ENCODE results near the gene ERC2. TPM values are rescaled to one million over a fixed set of nuclear protein-coding genes. Genes with fewer than 3 reads are reported as not detected.

ERC2 gene
- total and polyA plus RNA-seq, 2 of the 8 experiments (the other 6 are each of a cell fraction or from before 2014, with no cell fraction given), result 16.4 to 22.8 TPM

DNA sequence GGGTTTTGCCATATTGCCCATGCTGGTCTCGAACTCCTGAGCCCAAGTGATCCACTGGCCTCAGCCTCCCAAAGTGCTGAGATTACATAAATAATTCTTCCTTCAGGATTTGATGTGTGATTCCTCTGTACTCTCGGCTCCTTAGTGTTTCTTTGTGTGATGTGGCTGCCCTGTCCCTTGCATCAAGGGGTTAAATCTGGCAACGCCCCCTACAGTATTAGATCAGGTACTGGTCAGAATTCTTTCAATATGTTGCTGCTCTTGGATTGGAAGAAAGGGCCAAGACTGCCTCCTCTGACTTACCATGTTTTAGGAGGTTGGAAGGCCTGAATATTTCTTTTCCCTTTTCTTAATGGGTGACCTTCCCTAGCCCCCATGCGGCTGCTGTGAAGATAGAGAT is 590.6 kb downstream of the ERC2 start (continued):
- TF ChIP-seq, protein P1, sequence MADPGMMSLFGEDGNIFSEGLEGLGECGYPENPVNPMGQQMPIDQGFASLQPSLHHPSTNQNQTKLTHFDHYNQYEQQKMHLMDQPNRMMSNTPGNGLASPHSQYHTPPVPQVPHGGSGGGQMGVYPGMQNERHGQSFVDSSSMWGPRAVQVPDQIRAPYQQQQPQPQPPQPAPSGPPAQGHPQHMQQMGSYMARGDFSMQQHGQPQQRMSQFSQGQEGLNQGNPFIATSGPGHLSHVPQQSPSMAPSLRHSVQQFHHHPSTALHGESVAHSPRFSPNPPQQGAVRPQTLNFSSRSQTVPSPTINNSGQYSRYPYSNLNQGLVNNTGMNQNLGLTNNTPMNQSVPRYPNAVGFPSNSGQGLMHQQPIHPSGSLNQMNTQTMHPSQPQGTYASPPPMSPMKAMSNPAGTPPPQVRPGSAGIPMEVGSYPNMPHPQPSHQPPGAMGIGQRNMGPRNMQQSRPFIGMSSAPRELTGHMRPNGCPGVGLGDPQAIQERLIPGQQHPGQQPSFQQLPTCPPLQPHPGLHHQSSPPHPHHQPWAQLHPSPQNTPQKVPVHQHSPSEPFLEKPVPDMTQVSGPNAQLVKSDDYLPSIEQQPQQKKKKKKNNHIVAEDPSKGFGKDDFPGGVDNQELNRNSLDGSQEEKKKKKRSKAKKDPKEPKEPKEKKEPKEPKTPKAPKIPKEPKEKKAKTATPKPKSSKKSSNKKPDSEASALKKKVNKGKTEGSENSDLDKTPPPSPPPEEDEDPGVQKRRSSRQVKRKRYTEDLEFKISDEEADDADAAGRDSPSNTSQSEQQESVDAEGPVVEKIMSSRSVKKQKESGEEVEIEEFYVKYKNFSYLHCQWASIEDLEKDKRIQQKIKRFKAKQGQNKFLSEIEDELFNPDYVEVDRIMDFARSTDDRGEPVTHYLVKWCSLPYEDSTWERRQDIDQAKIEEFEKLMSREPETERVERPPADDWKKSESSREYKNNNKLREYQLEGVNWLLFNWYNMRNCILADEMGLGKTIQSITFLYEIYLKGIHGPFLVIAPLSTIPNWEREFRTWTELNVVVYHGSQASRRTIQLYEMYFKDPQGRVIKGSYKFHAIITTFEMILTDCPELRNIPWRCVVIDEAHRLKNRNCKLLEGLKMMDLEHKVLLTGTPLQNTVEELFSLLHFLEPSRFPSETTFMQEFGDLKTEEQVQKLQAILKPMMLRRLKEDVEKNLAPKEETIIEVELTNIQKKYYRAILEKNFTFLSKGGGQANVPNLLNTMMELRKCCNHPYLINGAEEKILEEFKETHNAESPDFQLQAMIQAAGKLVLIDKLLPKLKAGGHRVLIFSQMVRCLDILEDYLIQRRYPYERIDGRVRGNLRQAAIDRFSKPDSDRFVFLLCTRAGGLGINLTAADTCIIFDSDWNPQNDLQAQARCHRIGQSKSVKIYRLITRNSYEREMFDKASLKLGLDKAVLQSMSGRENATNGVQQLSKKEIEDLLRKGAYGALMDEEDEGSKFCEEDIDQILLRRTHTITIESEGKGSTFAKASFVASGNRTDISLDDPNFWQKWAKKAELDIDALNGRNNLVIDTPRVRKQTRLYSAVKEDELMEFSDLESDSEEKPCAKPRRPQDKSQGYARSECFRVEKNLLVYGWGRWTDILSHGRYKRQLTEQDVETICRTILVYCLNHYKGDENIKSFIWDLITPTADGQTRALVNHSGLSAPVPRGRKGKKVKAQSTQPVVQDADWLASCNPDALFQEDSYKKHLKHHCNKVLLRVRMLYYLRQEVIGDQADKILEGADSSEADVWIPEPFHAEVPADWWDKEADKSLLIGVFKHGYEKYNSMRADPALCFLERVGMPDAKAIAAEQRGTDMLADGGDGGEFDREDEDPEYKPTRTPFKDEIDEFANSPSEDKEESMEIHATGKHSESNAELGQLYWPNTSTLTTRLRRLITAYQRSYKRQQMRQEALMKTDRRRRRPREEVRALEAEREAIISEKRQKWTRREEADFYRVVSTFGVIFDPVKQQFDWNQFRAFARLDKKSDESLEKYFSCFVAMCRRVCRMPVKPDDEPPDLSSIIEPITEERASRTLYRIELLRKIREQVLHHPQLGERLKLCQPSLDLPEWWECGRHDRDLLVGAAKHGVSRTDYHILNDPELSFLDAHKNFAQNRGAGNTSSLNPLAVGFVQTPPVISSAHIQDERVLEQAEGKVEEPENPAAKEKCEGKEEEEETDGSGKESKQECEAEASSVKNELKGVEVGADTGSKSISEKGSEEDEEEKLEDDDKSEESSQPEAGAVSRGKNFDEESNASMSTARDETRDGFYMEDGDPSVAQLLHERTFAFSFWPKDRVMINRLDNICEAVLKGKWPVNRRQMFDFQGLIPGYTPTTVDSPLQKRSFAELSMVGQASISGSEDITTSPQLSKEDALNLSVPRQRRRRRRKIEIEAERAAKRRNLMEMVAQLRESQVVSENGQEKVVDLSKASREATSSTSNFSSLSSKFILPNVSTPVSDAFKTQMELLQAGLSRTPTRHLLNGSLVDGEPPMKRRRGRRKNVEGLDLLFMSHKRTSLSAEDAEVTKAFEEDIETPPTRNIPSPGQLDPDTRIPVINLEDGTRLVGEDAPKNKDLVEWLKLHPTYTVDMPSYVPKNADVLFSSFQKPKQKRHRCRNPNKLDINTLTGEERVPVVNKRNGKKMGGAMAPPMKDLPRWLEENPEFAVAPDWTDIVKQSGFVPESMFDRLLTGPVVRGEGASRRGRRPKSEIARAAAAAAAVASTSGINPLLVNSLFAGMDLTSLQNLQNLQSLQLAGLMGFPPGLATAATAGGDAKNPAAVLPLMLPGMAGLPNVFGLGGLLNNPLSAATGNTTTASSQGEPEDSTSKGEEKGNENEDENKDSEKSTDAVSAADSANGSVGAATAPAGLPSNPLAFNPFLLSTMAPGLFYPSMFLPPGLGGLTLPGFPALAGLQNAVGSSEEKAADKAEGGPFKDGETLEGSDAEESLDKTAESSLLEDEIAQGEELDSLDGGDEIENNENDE (IDR thresholded peaks at IDR 0.05; ENCODE audit: insufficient replicate concordance, low read length), result no peak
- TF ChIP-seq PHF8 (conservative IDR thresholded peaks at IDR 0.05; ENCODE audit: low read depth, low read length) (no peak), RAD21 (IDR thresholded peaks at IDR 0.05 in 1 of 2, conservative IDR thresholded peaks at IDR 0.05 in 1 of 2; ENCODE audit: low read depth in 2 of 2, low read length in 2 of 2) (peak; percentile 40 to 53), CBX8 (IDR thresholded peaks at IDR 0.05; ENCODE audit: borderline replicate concordance, low read depth, low read length) (no peak)
- TF ChIP-seq, protein P2, sequence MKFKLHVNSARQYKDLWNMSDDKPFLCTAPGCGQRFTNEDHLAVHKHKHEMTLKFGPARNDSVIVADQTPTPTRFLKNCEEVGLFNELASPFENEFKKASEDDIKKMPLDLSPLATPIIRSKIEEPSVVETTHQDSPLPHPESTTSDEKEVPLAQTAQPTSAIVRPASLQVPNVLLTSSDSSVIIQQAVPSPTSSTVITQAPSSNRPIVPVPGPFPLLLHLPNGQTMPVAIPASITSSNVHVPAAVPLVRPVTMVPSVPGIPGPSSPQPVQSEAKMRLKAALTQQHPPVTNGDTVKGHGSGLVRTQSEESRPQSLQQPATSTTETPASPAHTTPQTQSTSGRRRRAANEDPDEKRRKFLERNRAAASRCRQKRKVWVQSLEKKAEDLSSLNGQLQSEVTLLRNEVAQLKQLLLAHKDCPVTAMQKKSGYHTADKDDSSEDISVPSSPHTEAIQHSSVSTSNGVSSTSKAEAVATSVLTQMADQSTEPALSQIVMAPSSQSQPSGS (IDR thresholded peaks at IDR 0.05; ENCODE audit: low read length), result no peak
- TF ChIP-seq, protein P3, sequence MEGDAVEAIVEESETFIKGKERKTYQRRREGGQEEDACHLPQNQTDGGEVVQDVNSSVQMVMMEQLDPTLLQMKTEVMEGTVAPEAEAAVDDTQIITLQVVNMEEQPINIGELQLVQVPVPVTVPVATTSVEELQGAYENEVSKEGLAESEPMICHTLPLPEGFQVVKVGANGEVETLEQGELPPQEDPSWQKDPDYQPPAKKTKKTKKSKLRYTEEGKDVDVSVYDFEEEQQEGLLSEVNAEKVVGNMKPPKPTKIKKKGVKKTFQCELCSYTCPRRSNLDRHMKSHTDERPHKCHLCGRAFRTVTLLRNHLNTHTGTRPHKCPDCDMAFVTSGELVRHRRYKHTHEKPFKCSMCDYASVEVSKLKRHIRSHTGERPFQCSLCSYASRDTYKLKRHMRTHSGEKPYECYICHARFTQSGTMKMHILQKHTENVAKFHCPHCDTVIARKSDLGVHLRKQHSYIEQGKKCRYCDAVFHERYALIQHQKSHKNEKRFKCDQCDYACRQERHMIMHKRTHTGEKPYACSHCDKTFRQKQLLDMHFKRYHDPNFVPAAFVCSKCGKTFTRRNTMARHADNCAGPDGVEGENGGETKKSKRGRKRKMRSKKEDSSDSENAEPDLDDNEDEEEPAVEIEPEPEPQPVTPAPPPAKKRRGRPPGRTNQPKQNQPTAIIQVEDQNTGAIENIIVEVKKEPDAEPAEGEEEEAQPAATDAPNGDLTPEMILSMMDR (IDR thresholded peaks at IDR 0.05; ENCODE audit: control extremely low read depth in 1 of 3, insufficient read depth in 1 of 3, low read depth in 1 of 3, low read length in 3 of 3), result peak in 2 of 3 experiments; percentile 64 to 66; a peak in 3 of 4 replicates

Data from H1 (cell line).